GM23338 (cell line): ENCODE measurements around the gene ZMYND19. TPM values are rescaled to one million over a fixed set of nuclear protein-coding genes. Genes with fewer than 3 reads are reported as not detected.
A peak's percentile ranks its signal among the peaks of the same experiment; 100 is the strongest.

Experiments used
- ATAC-seq: fragments of 200-7000 bp; cut with Tn5 transposase; 3 replicates; pipeline ENCODE4 v1.9.1; 2020
- DNase-seq: peaks from one replicate; pipeline ENCODE4 v3.0.0-alpha.2; 2015; ENCODE audit warnings: low spot score
- H2AFZ ChIP-seq: fragments of 200-600 bp; sonication (generic); 2 replicates; pipeline ENCODE4 v1.8.0; 2016; ENCODE audit warnings: antibody characterized with exemption, mild to moderate bottlenecking, moderate library complexity
- H3F3A ChIP-seq: fragments of 200-600 bp; sonication (generic); replicated peaks from 2 replicates; pipeline ENCODE4 v1.8.0; 2017; ENCODE audit warnings: antibody characterized with exemption, mixed run types, low read depth
- H3K27ac ChIP-seq: fragments of 200-600 bp; sonication (generic); 2 replicates; pipeline ENCODE4 v1.6.1; 2016; ENCODE audit warnings: low read depth
- H3K27me3 ChIP-seq: fragments of 200-600 bp; sonication (generic); 2 replicates; pipeline ENCODE4 v1.8.0; 2016; ENCODE audit warnings: mild to moderate bottlenecking, mixed run types, moderate library complexity; ENCODE audit not compliant: insufficient read depth
- H3K36me3 ChIP-seq: fragments of 200-600 bp; sonication (generic); 2 replicates; pipeline ENCODE4 v1.8.0; 2016; ENCODE audit warnings: mild to moderate bottlenecking; ENCODE audit not compliant: insufficient read depth
- H3K4me1 ChIP-seq: fragments of 200-600 bp; sonication (generic); 2 replicates; pipeline ENCODE4 v1.8.0; 2016; ENCODE audit warnings: mild to moderate bottlenecking, moderate library complexity; ENCODE audit not compliant: insufficient read depth
- H3K4me2 ChIP-seq: fragments of 200-600 bp; sonication (generic); 2 replicates; pipeline ENCODE4 v1.7.1; 2017; ENCODE audit warnings: mixed run types
- H3K4me3 ChIP-seq: fragments of 200-600 bp; sonication (generic); 2 replicates; pipeline ENCODE4 v1.6.1; 2016; ENCODE audit warnings: mixed run types
- H3K79me2 ChIP-seq: fragments of 200-600 bp; sonication (generic); replicated peaks from 2 replicates; pipeline ENCODE4 v1.8.0; 2017; ENCODE audit warnings: mild to moderate bottlenecking; ENCODE audit not compliant: insufficient read depth
- H3K9me2 ChIP-seq: fragments of 200-600 bp; sonication (generic); 2 replicates; pipeline ENCODE4 v1.8.0; 2017; ENCODE audit not compliant: insufficient read depth
- H4K20me1 ChIP-seq: fragments of 200-600 bp; sonication (generic); replicated peaks from 2 replicates; pipeline ENCODE4 v1.8.0; 2017; ENCODE audit warnings: mild to moderate bottlenecking; ENCODE audit not compliant: insufficient read depth
- H3K27ac Mint-ChIP-seq: 2 replicates; pipeline ENCODE4 v1.8.0; 2020; ENCODE audit warnings: inconsistent platforms, mild to moderate bottlenecking, moderate library complexity, mixed read lengths
- H3K27me3 Mint-ChIP-seq: 3 replicates; pipeline ENCODE4 v1.8.0; 2022; ENCODE audit warnings: low read depth, mild to moderate bottlenecking, moderate library complexity, mixed read lengths, inconsistent platforms; ENCODE audit not compliant: insufficient read depth, poor library complexity
- H3K36me3 Mint-ChIP-seq: 3 replicates; pipeline ENCODE4 v1.8.0; 2021; ENCODE audit warnings: low read depth, mild to moderate bottlenecking, inconsistent platforms, moderate library complexity, mixed read lengths
- H3K4me1 Mint-ChIP-seq: 3 replicates; pipeline ENCODE4 v1.8.0; 2020; ENCODE audit warnings: mild to moderate bottlenecking, inconsistent platforms, mixed read lengths
- H3K4me3 Mint-ChIP-seq: 3 replicates; pipeline ENCODE4 v1.8.0; 2021; ENCODE audit warnings: moderate library complexity, mild to moderate bottlenecking, inconsistent platforms, mixed read lengths
- H3K9me3 Mint-ChIP-seq: 3 replicates; pipeline ENCODE4 v1.8.0; 2020; ENCODE audit warnings: moderate library complexity, mild to moderate bottlenecking, inconsistent platforms, mixed read lengths
- CREB1 ChIP-seq: fragments of 250-450 bp; sonication (Bioruptor Pico); IDR thresholded peaks from 2 replicates; pipeline ENCODE4 v1.5.0; 2020; ENCODE audit warnings: low read depth, mild to moderate bottlenecking, moderate library complexity
- EZH2 ChIP-seq: fragments of 200-600 bp; sonication (generic); IDR thresholded peaks from one replicate; pipeline ENCODE4 v1.8.0; 2017; ENCODE audit warnings: antibody characterized with exemption, mild to moderate bottlenecking, low read depth; ENCODE audit not compliant: unreplicated experiment
- JUNB ChIP-seq: IDR thresholded peaks from one replicate; pipeline ENCODE4 v1.6.1; 2016; ENCODE audit warnings: antibody characterized with exemption; ENCODE audit not compliant: unreplicated experiment
- NANOG ChIP-seq: IDR thresholded peaks from 2 replicates; pipeline ENCODE4 v1.6.1; 2016; ENCODE audit warnings: antibody characterized with exemption, borderline replicate concordance
- POLR2AphosphoS5 ChIP-seq: IDR thresholded peaks from 2 replicates; pipeline ENCODE4 v1.6.1; 2016; ENCODE audit warnings: antibody characterized with exemption, low read depth
- STAT1 ChIP-seq: IDR thresholded peaks from one replicate; pipeline ENCODE4 v1.6.1; 2016; ENCODE audit warnings: antibody characterized with exemption; ENCODE audit not compliant: unreplicated experiment
- ZNF331 ChIP-seq: fragments of 250-450 bp; sonication (Bioruptor Pico); IDR thresholded peaks from 2 replicates; pipeline ENCODE4 v1.5.0; 2020; ENCODE audit warnings: low read depth, mild to moderate bottlenecking, moderate library complexity
- polyA plus RNA-seq: library from polyadenylated mRNA; unstranded; fragments of >200 nt; fragmentation: Nextera tagmentation; extraction: Ambion mirVana; gene quantifications from 2 replicates; pipeline ENCODE4 v1.2.1, GENCODE V29; 2016
- total RNA-seq: library from RNA; depleted of rRNA; stranded (reverse); fragments of >200 nt; shearing (Covaris generic); gene quantifications from 2 replicates; pipeline ENCODE4 v1.2.3, GENCODE V29; 2014
- TF ChIP-seq, protein P1 (sequence below): fragments of 250-450 bp; sonication (Bioruptor Pico); IDR thresholded peaks from 2 replicates; pipeline ENCODE4 v1.5.0; 2020; ENCODE audit warnings: mild to moderate bottlenecking, moderate library complexity
- TF ChIP-seq, protein P2 (sequence below), 2 experiments: fragments of 200-600 bp in 1 of 2; sonication (generic) in 1 of 2; conservative IDR thresholded peaks; 2 replicates each; pipeline versions ENCODE4 v1.5.1 to v1.6.1; 2016 to 2017; ENCODE audit warnings: antibody characterized with exemption in 2 of 2, low read depth in 2 of 2, mild to moderate bottlenecking in 2 of 2, moderate library complexity in 1 of 2

Gene ZMYND19
- total and polyA plus RNA-seq, 2 experiments from 2014 or later: 25.8 to 58.5 TPM

DNA sequence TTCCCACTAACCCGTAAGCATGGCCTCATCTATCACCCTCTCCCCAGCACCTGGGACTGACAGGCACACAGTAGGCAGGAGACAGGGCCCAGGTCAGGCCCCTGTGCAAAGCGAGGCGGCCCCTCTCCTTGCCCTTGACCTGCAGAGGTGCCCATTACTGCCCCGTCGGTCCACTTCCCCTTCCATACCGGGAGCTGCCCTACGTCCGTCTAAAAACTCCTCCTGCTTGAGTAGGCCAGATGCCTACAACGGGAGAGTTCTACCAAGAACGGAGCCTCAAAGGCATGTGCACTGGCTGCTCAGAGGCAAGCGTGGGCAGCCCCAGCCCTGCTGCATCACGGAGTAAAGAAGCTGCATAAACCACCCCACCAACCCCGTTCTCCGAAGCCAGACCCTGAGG lies 7.0 kb downstream of the ZMYND19 start (continued):
- TF ChIP-seq, protein P1, sequence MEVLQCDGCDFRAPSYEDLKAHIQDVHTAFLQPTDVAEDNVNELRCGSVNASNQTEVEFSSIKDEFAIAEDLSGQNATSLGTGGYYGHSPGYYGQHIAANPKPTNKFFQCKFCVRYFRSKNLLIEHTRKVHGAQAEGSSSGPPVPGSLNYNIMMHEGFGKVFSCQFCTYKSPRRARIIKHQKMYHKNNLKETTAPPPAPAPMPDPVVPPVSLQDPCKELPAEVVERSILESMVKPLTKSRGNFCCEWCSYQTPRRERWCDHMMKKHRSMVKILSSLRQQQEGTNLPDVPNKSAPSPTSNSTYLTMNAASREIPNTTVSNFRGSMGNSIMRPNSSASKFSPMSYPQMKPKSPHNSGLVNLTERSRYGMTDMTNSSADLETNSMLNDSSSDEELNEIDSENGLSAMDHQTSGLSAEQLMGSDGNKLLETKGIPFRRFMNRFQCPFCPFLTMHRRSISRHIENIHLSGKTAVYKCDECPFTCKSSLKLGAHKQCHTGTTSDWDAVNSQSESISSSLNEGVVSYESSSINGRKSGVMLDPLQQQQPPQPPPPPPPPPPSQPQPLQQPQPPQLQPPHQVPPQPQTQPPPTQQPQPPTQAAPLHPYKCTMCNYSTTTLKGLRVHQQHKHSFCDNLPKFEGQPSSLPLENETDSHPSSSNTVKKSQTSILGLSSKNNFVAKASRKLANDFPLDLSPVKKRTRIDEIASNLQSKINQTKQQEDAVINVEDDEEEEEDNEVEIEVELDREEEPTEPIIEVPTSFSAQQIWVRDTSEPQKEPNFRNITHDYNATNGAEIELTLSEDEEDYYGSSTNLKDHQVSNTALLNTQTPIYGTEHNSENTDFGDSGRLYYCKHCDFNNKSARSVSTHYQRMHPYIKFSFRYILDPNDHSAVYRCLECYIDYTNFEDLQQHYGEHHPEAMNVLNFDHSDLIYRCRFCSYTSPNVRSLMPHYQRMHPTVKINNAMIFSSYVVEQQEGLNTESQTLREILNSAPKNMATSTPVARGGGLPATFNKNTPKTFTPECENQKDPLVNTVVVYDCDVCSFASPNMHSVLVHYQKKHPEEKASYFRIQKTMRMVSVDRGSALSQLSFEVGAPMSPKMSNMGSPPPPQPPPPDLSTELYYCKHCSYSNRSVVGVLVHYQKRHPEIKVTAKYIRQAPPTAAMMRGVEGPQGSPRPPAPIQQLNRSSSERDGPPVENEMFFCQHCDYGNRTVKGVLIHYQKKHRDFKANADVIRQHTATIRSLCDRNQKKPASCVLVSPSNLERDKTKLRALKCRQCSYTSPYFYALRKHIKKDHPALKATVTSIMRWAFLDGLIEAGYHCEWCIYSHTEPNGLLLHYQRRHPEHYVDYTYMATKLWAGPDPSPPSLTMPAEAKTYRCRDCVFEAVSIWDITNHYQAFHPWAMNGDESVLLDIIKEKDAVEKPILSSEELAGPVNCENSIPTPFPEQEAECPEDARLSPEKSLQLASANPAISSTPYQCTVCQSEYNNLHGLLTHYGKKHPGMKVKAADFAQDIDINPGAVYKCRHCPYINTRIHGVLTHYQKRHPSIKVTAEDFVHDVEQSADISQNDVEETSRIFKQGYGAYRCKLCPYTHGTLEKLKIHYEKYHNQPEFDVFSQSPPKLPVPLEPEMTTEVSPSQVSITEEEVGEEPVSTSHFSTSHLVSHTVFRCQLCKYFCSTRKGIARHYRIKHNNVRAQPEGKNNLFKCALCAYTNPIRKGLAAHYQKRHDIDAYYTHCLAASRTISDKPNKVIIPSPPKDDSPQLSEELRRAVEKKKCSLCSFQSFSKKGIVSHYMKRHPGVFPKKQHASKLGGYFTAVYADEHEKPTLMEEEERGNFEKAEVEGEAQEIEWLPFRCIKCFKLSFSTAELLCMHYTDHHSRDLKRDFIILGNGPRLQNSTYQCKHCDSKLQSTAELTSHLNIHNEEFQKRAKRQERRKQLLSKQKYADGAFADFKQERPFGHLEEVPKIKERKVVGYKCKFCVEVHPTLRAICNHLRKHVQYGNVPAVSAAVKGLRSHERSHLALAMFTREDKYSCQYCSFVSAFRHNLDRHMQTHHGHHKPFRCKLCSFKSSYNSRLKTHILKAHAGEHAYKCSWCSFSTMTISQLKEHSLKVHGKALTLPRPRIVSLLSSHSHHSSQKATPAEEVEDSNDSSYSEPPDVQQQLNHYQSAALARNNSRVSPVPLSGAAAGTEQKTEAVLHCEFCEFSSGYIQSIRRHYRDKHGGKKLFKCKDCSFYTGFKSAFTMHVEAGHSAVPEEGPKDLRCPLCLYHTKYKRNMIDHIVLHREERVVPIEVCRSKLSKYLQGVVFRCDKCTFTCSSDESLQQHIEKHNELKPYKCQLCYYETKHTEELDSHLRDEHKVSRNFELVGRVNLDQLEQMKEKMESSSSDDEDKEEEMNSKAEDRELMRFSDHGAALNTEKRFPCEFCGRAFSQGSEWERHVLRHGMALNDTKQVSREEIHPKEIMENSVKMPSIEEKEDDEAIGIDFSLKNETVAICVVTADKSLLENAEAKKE (CRISPR knock-in tag): no peak
- TF ChIP-seq, protein P2, sequence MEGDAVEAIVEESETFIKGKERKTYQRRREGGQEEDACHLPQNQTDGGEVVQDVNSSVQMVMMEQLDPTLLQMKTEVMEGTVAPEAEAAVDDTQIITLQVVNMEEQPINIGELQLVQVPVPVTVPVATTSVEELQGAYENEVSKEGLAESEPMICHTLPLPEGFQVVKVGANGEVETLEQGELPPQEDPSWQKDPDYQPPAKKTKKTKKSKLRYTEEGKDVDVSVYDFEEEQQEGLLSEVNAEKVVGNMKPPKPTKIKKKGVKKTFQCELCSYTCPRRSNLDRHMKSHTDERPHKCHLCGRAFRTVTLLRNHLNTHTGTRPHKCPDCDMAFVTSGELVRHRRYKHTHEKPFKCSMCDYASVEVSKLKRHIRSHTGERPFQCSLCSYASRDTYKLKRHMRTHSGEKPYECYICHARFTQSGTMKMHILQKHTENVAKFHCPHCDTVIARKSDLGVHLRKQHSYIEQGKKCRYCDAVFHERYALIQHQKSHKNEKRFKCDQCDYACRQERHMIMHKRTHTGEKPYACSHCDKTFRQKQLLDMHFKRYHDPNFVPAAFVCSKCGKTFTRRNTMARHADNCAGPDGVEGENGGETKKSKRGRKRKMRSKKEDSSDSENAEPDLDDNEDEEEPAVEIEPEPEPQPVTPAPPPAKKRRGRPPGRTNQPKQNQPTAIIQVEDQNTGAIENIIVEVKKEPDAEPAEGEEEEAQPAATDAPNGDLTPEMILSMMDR (conservative IDR thresholded peaks at IDR 0.05; ENCODE audit: low read depth in 2 of 2): no peak
- TF ChIP-seq EZH2 (no peak), POLR2AphosphoS5 (no peak), STAT1 (no peak), JUNB (no peak)

DNA sequence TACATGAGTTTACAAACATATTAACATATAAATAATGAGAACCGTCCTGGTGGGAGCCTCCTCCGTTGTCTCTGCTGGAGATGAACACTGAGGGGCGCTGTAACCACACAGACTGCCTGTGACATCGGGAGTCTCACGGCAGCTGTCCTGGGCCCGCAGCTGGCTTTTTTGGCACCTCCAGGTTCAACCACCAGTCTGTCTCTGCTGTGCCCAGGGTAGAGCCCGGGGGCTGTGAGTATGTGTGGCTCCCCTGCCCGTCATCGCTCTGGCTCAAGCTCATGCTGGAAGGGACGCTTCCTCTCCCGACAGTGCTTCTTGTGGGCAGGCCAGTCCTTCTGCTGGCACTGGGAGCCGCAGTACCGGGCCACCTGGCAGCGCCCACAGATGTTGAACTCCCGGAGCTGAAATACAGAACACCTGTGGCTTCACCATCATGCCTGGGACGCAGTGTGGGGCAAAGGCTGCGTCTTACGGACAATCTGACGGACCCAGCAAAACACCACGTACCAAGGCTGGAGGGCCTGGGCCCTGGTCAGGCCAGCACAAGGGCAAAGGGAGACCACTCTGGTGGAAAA lies 7.9 kb downstream of the ZMYND19 start:
- Histone ChIP-seq H3F3A (peaks cover 19% of the 10 kb centered on the region; the same call in 1 of the 2 replicates), H4K20me1 (peaks cover 11% of the 10 kb centered on the region), H2AFZ (no peak overlapping the region), H3K9me2 (no peaks in the 10 kb centered on the region), H3K79me2 (peaks cover 21% of the 10 kb centered on the region), H3K36me3 (peaks cover 12% of the 10 kb centered on the region), H3K27ac (no peak overlapping the region), H3K27me3 (no peaks in the 10 kb centered on the region), H3K4me3 (no peak overlapping the region), H3K4me1 (peaks cover 16% of the 10 kb centered on the region), H3K4me2 (no peak overlapping the region)
- Mint-ChIP-seq H3K27ac (peak overlapping the region; percentile 23; the same call in 1 of the 2 replicates), H3K36me3 (peaks cover 60% of the 10 kb centered on the region), H3K4me3 (no peak overlapping the region), H3K9me3 (no peaks in the 10 kb centered on the region), H3K27me3 (peaks cover 31% of the 10 kb centered on the region), H3K4me1 (peaks cover 26% of the 10 kb centered on the region)
- TF ChIP-seq POLR2AphosphoS5: no peak
- TF ChIP-seq, protein P2 (conservative IDR thresholded peaks at IDR 0.05; ENCODE audit: low read depth in 2 of 2): peak; percentile 72 to 85
- no peak for TF ChIP-seq CREB1 (CRISPR knock-in tag)
- TF ChIP-seq NANOG: no peak
- TF ChIP-seq EZH2: no peak
- no peak for TF ChIP-seq ZNF331 (CRISPR knock-in tag)
- DNase-seq (peak; percentile 78), ATAC-seq (peak; percentile 5)
